Gastrocnemius medialis (tissue), 4 donors: ENCODE data around the gene FTCD. TPM values are rescaled to one million over a fixed set of nuclear protein-coding genes. Genes with fewer than 3 reads are reported as not detected.

Source experiments
- ATAC-seq, 2 donors: fragments of 150-250 bp; one replicate each; pipeline ENCODE4 v1.9.1; 2016
- DNase-seq, 2 donors: peaks; one replicate each; pipeline ENCODE4 v3.0.0-alpha.2; 2019
- H3K27ac ChIP-seq, 4 donors: fragments of 200-600 bp; sonication (generic); 1 replicate in 1 of 4; 2 replicates in 3 of 4; pipeline ENCODE4 v1.5.1; 2016 to 2018; ENCODE audit warnings: mild to moderate bottlenecking in 2 of 4, moderate library complexity in 1 of 4
- H3K27me3 ChIP-seq, 3 donors: fragments of 200-600 bp; sonication (generic) in 2 of 3; 1 replicate in 1 of 3; 2 replicates in 2 of 3; pipeline versions ENCODE4 v1.5.1 to v1.6.0; 2016 to 2019; ENCODE audit warnings: mild to moderate bottlenecking in 1 of 3, moderate library complexity in 1 of 3
- H3K36me3 ChIP-seq, 2 donors: fragments of 200-600 bp; sonication (generic) in 1 of 2; one replicate each; pipeline ENCODE4 v1.5.1; 2017 to 2018
- H3K4me1 ChIP-seq, 2 donors: fragments of 200-600 bp; sonication (generic) in 1 of 2; one replicate each; pipeline ENCODE4 v1.5.1; 2016 to 2017; ENCODE audit warnings: mild to moderate bottlenecking in 2 of 2
- H3K4me3 ChIP-seq, 4 donors: fragments of 200-600 bp; sonication (generic) in 3 of 4; 1 replicate in 1 of 4; 2 replicates in 3 of 4; pipeline ENCODE4 v1.5.1; 2016 to 2019; ENCODE audit warnings: mild to moderate bottlenecking in 2 of 4
- H3K9me3 ChIP-seq, 3 donors: fragments of 200-600 bp; sonication (generic) in 2 of 3; 1 replicate in 1 of 3; 2 replicates in 2 of 3; pipeline ENCODE4 v1.5.1; 2016 to 2019
- POLR2A ChIP-seq, 2 donors: fragments of 450-650 bp; IDR thresholded peaks; one replicate each; pipeline ENCODE4 v1.6.1; 2017; ENCODE audit warnings: antibody characterized with exemption in 2 of 2, mild to moderate bottlenecking in 2 of 2, moderate library complexity in 2 of 2
- in situ Hi-C, 4 donors: fragments of 200-750 bp; cut with MboI; loops; one replicate each; pipeline versions ENCODE4 v1.15.0 to v1.8.0; 2017; ENCODE audit warnings: low sequenced_read_pairs in 4 of 4
- intact Hi-C: fragments of 100-400 bp; cut with DNase I; formaldehyde crosslinking; loops from one replicate; pipeline ENCODE4 v1.15.1; 2023; ENCODE audit warnings: low total_unique reads
- total RNA-seq, 4 donors: library from RNA; depleted of rRNA; stranded (reverse); fragments of >200 nt; gene quantifications; one replicate each; pipeline versions ENCODE4 v1.1.0 to v1.2.3, GENCODE V29; 2016
- TF ChIP-seq, protein P1 (sequence below), 5 experiments: fragments of 450-650 bp in 3 of 5; fragments of 200-600 bp in 2 of 5; sonication (generic) in 2 of 5; IDR thresholded peaks in 4 of 5; conservative IDR thresholded peaks in 1 of 5; 1 replicate in 4 of 5; 2 replicates in 1 of 5; pipeline ENCODE4 v1.5.1; 2016 to 2019; ENCODE audit warnings: antibody characterized with exemption in 5 of 5, mild to moderate bottlenecking in 3 of 5, moderate library complexity in 3 of 5

Gene FTCD
- total RNA-seq, 4 donors from 2014 or later: 0.33 to 0.95 TPM; not detected in 2

- Histone ChIP-seq H3K4me3 (no peak overlapping the region), H3K27me3 (peaks cover 9 to 33% (median 23%) of the 10 kb centered on the region in 3 donors), H3K27ac (no peak overlapping the region), H3K36me3 (no peaks in the 10 kb centered on the region), H3K9me3 (no peaks in the 10 kb centered on the region), H3K4me1 (no peaks in the 10 kb centered on the region)
- ATAC-seq: no peak
- intact Hi-C loops: no loop called here
- no peak for TF ChIP-seq POLR2A (IDR thresholded peaks at IDR 0.05)
- DNase-seq: no peak
- in situ Hi-C loops: loop anchor here in 3 of 4 donors (10.0 to 25.0 kb wide), 2 partner anchors 139 to 142 kb away; no protein-coding TSS in a partner anchor
Measured at GRCh38 chr21:46104104-46104503, 51.3 kb downstream of the FTCD start.

- Histone ChIP-seq H3K27ac (peak overlapping the region; percentile 34 to 83 (median 55)), H3K9me3 (no peaks in the 10 kb centered on the region), H3K36me3 (no peaks in the 10 kb centered on the region), H3K4me3 (peak overlapping the region in 1 of 4 donors; percentile 17), H3K4me1 (no peaks in the 10 kb centered on the region), H3K27me3 (peaks cover 21 to 53% (median 32%) of the 10 kb centered on the region in 3 donors)
- in situ Hi-C loops: loop anchor here in 3 of 4 donors (10.0 to 25.0 kb wide), 2 partner anchors 136 to 139 kb away; no protein-coding TSS in a partner anchor
- intact Hi-C loops: no loop called here
- TF ChIP-seq POLR2A (IDR thresholded peaks at IDR 0.05): no peak
- TF ChIP-seq, protein P1, sequence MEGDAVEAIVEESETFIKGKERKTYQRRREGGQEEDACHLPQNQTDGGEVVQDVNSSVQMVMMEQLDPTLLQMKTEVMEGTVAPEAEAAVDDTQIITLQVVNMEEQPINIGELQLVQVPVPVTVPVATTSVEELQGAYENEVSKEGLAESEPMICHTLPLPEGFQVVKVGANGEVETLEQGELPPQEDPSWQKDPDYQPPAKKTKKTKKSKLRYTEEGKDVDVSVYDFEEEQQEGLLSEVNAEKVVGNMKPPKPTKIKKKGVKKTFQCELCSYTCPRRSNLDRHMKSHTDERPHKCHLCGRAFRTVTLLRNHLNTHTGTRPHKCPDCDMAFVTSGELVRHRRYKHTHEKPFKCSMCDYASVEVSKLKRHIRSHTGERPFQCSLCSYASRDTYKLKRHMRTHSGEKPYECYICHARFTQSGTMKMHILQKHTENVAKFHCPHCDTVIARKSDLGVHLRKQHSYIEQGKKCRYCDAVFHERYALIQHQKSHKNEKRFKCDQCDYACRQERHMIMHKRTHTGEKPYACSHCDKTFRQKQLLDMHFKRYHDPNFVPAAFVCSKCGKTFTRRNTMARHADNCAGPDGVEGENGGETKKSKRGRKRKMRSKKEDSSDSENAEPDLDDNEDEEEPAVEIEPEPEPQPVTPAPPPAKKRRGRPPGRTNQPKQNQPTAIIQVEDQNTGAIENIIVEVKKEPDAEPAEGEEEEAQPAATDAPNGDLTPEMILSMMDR (IDR thresholded peaks at IDR 0.05 in 4 of 5, conservative IDR thresholded peaks at IDR 0.05 in 1 of 5): no peak
- ATAC-seq: no peak
- DNase-seq: no peak
Measured at GRCh38 chr21:46100906-46101305, 54.5 kb downstream of the FTCD start.

DNA sequence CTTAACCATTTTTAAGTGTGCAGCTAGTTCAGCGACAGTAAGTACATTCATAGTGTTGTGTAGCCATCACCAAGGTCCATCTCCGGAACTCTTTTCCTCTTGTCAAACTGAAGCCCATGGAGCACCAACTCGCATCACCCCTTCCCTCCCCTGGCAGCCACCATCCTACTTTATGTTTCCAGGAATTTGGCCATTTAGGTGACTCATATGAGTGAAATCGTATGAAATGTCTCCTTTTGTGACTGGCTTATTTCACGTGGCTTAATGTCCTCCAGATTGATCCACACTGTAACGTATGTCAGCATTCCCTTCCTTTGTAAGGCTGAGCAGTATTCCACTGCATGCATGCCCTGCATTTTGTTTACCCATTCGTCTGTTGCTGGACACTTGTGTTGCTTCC lies 55.0 kb downstream of the FTCD start:
- TF ChIP-seq POLR2A (IDR thresholded peaks at IDR 0.05): no peak
- TF ChIP-seq, protein P1 (IDR thresholded peaks at IDR 0.05 in 4 of 5, conservative IDR thresholded peaks at IDR 0.05 in 1 of 5): no peak
- Histone ChIP-seq H3K27me3 (peaks cover 21 to 53% (median 32%) of the 10 kb centered on the region in 3 donors), H3K27ac (peak overlapping the region; percentile 34 to 83 (median 55)), H3K4me1 (no peaks in the 10 kb centered on the region), H3K9me3 (no peaks in the 10 kb centered on the region), H3K36me3 (no peaks in the 10 kb centered on the region), H3K4me3 (peak overlapping the region in 2 of 4 donors; percentile 17 to 55)
- no peak for ATAC-seq
- peak in 1 of 2 donors; percentile 0 for DNase-seq
- intact Hi-C loops (no loop called here), in situ Hi-C loops (loop anchor here in 3 of 4 donors (10.0 to 25.0 kb wide), 2 partner anchors 136 to 138 kb away; no protein-coding TSS in a partner anchor)

DNA sequence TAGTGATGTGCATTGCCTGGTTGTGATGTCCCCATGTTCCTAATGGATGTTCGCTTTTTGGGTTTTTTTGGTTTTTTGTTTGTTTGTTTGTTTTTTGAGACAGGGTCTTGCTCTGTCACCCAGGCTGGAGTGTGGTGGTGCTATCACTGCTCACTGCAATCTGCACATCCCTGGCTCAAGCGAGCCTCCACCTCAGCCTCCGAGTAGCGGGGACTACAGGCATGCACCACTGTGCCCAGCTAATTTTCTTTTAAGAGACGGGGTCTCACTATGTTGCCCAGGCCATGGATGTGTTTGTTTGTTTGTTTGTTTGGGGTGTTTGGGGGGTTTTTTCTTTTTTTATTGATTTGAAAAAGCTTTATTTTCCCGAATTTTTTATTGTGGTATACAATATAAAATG lies 55.4 kb downstream of the FTCD start:
- Histone ChIP-seq H3K36me3 (no peaks in the 10 kb centered on the region), H3K4me3 (peak overlapping the region in 3 of 4 donors; percentile 55 to 58 (median 57)), H3K27me3 (peaks cover 21 to 53% (median 32%) of the 10 kb centered on the region in 3 donors), H3K9me3 (no peaks in the 10 kb centered on the region), H3K4me1 (no peaks in the 10 kb centered on the region), H3K27ac (peak overlapping the region in 3 of 4 donors; percentile 16 to 83 (median 67))
- TF ChIP-seq, protein P1 (IDR thresholded peaks at IDR 0.05 in 4 of 5, conservative IDR thresholded peaks at IDR 0.05 in 1 of 5): no peak
- TF ChIP-seq POLR2A (IDR thresholded peaks at IDR 0.05): no peak
- intact Hi-C loops (no loop called here), in situ Hi-C loops (loop anchor here in 3 of 4 donors (10.0 to 25.0 kb wide), 2 partner anchors 135 to 138 kb away; no protein-coding TSS in a partner anchor)
- no peak for ATAC-seq
- no peak for DNase-seq

- intact Hi-C loops (loop anchor here (2.0 kb wide), 1 partner anchor 129 kb away; no protein-coding TSS in a partner anchor), in situ Hi-C loops (no loop called here)
- H3K9me3 ChIP-seq: no peaks in the 10 kb centered on the region
- H3K27me3 ChIP-seq: peaks cover 21 to 53% (median 32%) of the 10 kb centered on the region in 3 donors
- H3K27ac ChIP-seq: peak overlapping the region in 3 of 4 donors; percentile 60 to 83 (median 67)
- TF ChIP-seq POLR2A (IDR thresholded peaks at IDR 0.05): no peak
- TF ChIP-seq, protein P1 (IDR thresholded peaks at IDR 0.05 in 4 of 5, conservative IDR thresholded peaks at IDR 0.05 in 1 of 5): no peak
- no peak for ATAC-seq
- H3K4me3 ChIP-seq: peak overlapping the region; percentile 34 to 58 (median 56)
- H3K36me3 ChIP-seq: no peaks in the 10 kb centered on the region
- DNase-seq: peak in 1 of 2 donors; percentile 8
- no peaks in the 10 kb centered on the region for H3K4me1 ChIP-seq
Measured at GRCh38 chr21:46099476-46099875, 55.9 kb downstream of the FTCD start.
